K562 (cell line): ENCODE results near the gene BIRC7. TPM values are rescaled to one million over a fixed set of nuclear protein-coding genes. Genes with fewer than 3 reads are reported as not detected.

Experiments used
- ATAC-seq: fragments of 200-7000 bp; cut with Tn5 transposase; 3 replicates; pipeline ENCODE4 v1.9.1; 2020; ENCODE audit warnings: moderate library complexity
- BruUV-seq: library from RNA; stranded (reverse); fragments of 400-500 nt; replicated peaks from 2 replicates; lab custom pipeline; 2021; lab: Mats Ljungman, UMichigan
- CTCF ChIA-PET: fragments of 300-600 bp; formaldehyde crosslinking; extraction: SDS; loops from one replicate; lab custom pipeline; 2021; ENCODE audit warnings: low intra/inter-chr PET ratio; lab: Yijun Ruan, JAX
- POLR2A ChIA-PET: fragments of 300-600, 350-650 bp; sonication (Branson Sonifier 250); formaldehyde crosslinking; extraction: SDS; loops from one replicate; lab custom pipeline; 2021; ENCODE audit warnings: antibody characterized with exemption, inconsistent platforms; lab: Yijun Ruan, JAX
- DNase-seq, 4 experiments: peaks; one replicate each; pipeline versions ENCODE4 v3.0.0 to v3.0.0-alpha.2; 2011 to 2018; ENCODE audit warnings: low spot score in 3 of 4, mixed read lengths in 3 of 4; ENCODE audit errors: extremely low read depth in 1 of 4
- FAIRE-seq: peaks from 2 replicates; lab custom pipeline; 2011; peaks lifted over from hg19 to GRCh38; lab: Jason Lieb, UNC
- H2AFZ ChIP-seq: 2 replicates; pipeline ENCODE4 v1.6.0; 2011; ENCODE audit warnings: low read depth, low read length, control low read depth, inconsistent platforms
- H3K27ac ChIP-seq: fragments of 200-600 bp; 3 replicates; pipeline ENCODE4 v1.8.0; 2011; ENCODE audit warnings: low read depth, mild to moderate bottlenecking, control low read depth, inconsistent platforms, low read length, moderate library complexity, mixed read lengths; ENCODE audit errors: extremely low read depth
- H3K27me3 ChIP-seq, 2 experiments: fragments of 300-600 bp in 1 of 2; 2 replicates in 1 of 2; 3 replicates in 1 of 2; pipeline versions ENCODE4 v1.6.0 to v1.8.0; 2011; ENCODE audit warnings: inconsistent platforms in 2 of 2, low read length in 2 of 2, mild to moderate bottlenecking in 1 of 2, mixed read lengths in 1 of 2, moderate library complexity in 1 of 2; ENCODE audit not compliant: control insufficient read depth in 2 of 2, insufficient read depth in 2 of 2
- H3K36me3 ChIP-seq: fragments of 300-600 bp; 3 replicates; pipeline ENCODE4 v1.8.0; 2011; ENCODE audit warnings: mild to moderate bottlenecking, low read length, inconsistent platforms; ENCODE audit not compliant: control insufficient read depth, insufficient read depth
- H3K4me1 ChIP-seq, 2 experiments: fragments of 200-600 bp in 1 of 2; replicated peaks in 1 of 2; 2 replicates in 1 of 2; 3 replicates in 1 of 2; pipeline versions ENCODE4 v1.5.1 to v1.8.0; 2011; ENCODE audit warnings: inconsistent platforms in 2 of 2, low read length in 2 of 2, mild to moderate bottlenecking in 1 of 2, mixed read lengths in 1 of 2, moderate library complexity in 1 of 2; ENCODE audit not compliant: control insufficient read depth in 2 of 2, insufficient read depth in 2 of 2
- H3K4me2 ChIP-seq: 2 replicates; pipeline ENCODE4 v1.6.1; 2011; ENCODE audit warnings: low read length, control low read depth, inconsistent platforms, mixed read lengths; ENCODE audit not compliant: insufficient read depth
- H3K4me3 ChIP-seq: fragments of 200-600 bp; sonication (generic), shearing (Covaris generic); 2 replicates; pipeline ENCODE4 v1.5.1; 2016; ENCODE audit warnings: control low read depth, inconsistent platforms
- H3K79me2 ChIP-seq: fragments of 200-600 bp; 3 replicates; pipeline ENCODE4 v1.8.0; 2011; ENCODE audit warnings: low read length, inconsistent platforms; ENCODE audit not compliant: control insufficient read depth, insufficient read depth
- H3K9ac ChIP-seq, 2 experiments: 2 replicates each; pipeline versions ENCODE4 v1.6.0 to v1.6.1; 2011; ENCODE audit warnings: low read depth in 2 of 2, low read length in 2 of 2, control low read depth in 1 of 2, inconsistent platforms in 1 of 2, mild to moderate bottlenecking in 1 of 2, mixed read lengths in 1 of 2; ENCODE audit not compliant: insufficient read depth in 1 of 2
- H3K9me1 ChIP-seq: one replicate; pipeline ENCODE4 v1.6.0; 2011; ENCODE audit warnings: inconsistent platforms, mild to moderate bottlenecking, low read length, moderate library complexity; ENCODE audit not compliant: control insufficient read depth, insufficient read depth
- H3K9me3 ChIP-seq: replicated peaks from 2 replicates; pipeline ENCODE4 v1.5.1; 2011; ENCODE audit warnings: low read depth, low read length, inconsistent platforms; ENCODE audit not compliant: control insufficient read depth, insufficient read depth
- H4K20me1 ChIP-seq: replicated peaks from 2 replicates; pipeline ENCODE4 v1.6.1; 2011; ENCODE audit warnings: low read length, inconsistent platforms, mixed read lengths; ENCODE audit not compliant: control insufficient read depth, insufficient read depth
- FOS ChIP-seq: IDR thresholded peaks from 3 replicates; pipeline ENCODE4 v1.6.1; 2011; ENCODE audit not compliant: insufficient read length; ENCODE audit errors: extremely low read depth
- GTF2F1 ChIP-seq: IDR thresholded peaks from 2 replicates; pipeline ENCODE4 v1.6.1; 2011; ENCODE audit warnings: low read depth, low read length, improper control_type of control experiment
- POLR3A ChIP-seq: IDR thresholded peaks from 2 replicates; pipeline ENCODE4 v1.6.1; 2011; ENCODE audit warnings: borderline replicate concordance, mild to moderate bottlenecking, moderate library complexity; ENCODE audit not compliant: insufficient read length, insufficient read depth; ENCODE audit errors: extremely low read depth
- SRSF3 ChIP-seq: fragments of 200-400 bp; formaldehyde crosslinking; IDR thresholded peaks from 2 replicates; pipeline ENCODE4 v1.6.1; 2016; ENCODE audit warnings: mild to moderate bottlenecking, low read length, moderate library complexity; ENCODE audit not compliant: insufficient read depth
- ZBTB1 ChIP-seq: sonication (generic); formaldehyde crosslinking; IDR thresholded peaks from 2 replicates; pipeline ENCODE4 v1.8.1; 2023; ENCODE audit warnings: missing genetic modification reagents, low read depth, mild to moderate bottlenecking, borderline replicate concordance
- ZNF23 ChIP-seq: fragments of 250-450 bp; sonication (Bioruptor Pico); IDR thresholded peaks from 2 replicates; pipeline ENCODE4 v1.4.0; 2020; ENCODE audit warnings: mild to moderate bottlenecking
- ZNF76 ChIP-seq: fragments of 250-450 bp; sonication (Bioruptor Pico); IDR thresholded peaks from 2 replicates; pipeline ENCODE4 v1.4.0; 2020; ENCODE audit warnings: mild to moderate bottlenecking, moderate library complexity, borderline replicate concordance
- WGBS: fragments of 100-300 bp; shearing (Covaris generic); methylation state at CpG from one replicate; pipeline ENCODE4 v1.1.6; 2016; ENCODE audit warnings: low coverage, mixed read lengths; ENCODE audit not compliant: insufficient coverage; ENCODE audit errors: missing lambda C conversion rate; 5-methylcytosine and 5-hydroxymethylcytosine counted together
- in situ Hi-C: fragments of 300-500 bp; cut with MboI; formaldehyde crosslinking; loops from 4 replicates; pipeline ENCODE4 v1.15.0; 2018; ENCODE audit warnings: inconsistent platforms, mixed read lengths
- intact Hi-C: fragments of 100-400 bp; cut with micrococcal nuclease; formaldehyde crosslinking; loops from 2 replicates; pipeline ENCODE4 v1.14.2; 2022
- polyA plus RNA-seq, 8 experiments: library from polyadenylated mRNA; depleted of rRNA in 4 of 8; stranded (reverse) in 5 of 8; unstranded in 3 of 8; fragments of >200 nt; fragmentation: Nextera tagmentation in 2 of 8; fragmentation: Illumina TruSeq in 1 of 8; extraction: Ambion mirVana in 2 of 8; extraction: Trizol in 1 of 8; gene quantifications; 2 replicates each; pipeline versions ENCODE4 v1.2.1 to v1.2.3, GENCODE V29; 2011 to 2014; ENCODE audit warnings: inconsistent platforms in 1 of 8, missing spikeins in 1 of 8
- total RNA-seq, 7 experiments: library from RNA; depleted of rRNA in 6 of 7; stranded (reverse); fragments of >200 nt in 6 of 7; fragmentation: Illumina TruSeq in 2 of 7; extraction: Trizol in 2 of 7; gene quantifications; 2 replicates each; pipeline versions ENCODE4 v1.2.1 to v1.2.3, GENCODE V29; 2011 to 2021; ENCODE audit warnings: low replicate concordance in 1 of 7

Gene BIRC7
- total and polyA plus RNA-seq, 9 of the 15 experiments (the other 6 are each of a cell fraction or from before 2014, with no cell fraction given), result 0.14 to 0.19 (median 0.16) TPM; not detected in 5

- Histone ChIP-seq H3K27me3 (peaks cover 35 to 62% of the 10 kb centered on the region in 2 experiments), H3K4me2 (no peak overlapping the region), H3K4me1 (peaks cover 0 to 19% of the 10 kb centered on the region in 2 experiments; a peak in 1 of 5 replicates), H3K9me3 (no peaks in the 10 kb centered on the region), H3K27ac (no peak overlapping the region), H3K9me1 (no peaks in the 10 kb centered on the region), H3K79me2 (no peaks in the 10 kb centered on the region), H3K4me3 (no peak overlapping the region), H3K9ac (no peak overlapping the region), H3K36me3 (no peaks in the 10 kb centered on the region), H4K20me1 (no peaks in the 10 kb centered on the region), H2AFZ (no peak overlapping the region)
- 2% methylated on average over 11 of the region's 13 CpGs for WGBS
- POLR2A ChIA-PET, result interaction anchor here (0.9 kb wide), 1 partner anchor 9 kb away, joined by 4 read pairs; no protein-coding TSS in a partner anchor
- TF ChIP-seq ZNF23 (CRISPR knock-in tag), result no peak
- no peak for TF ChIP-seq POLR3A
- TF ChIP-seq FOS, result no peak
- no peak for TF ChIP-seq SRSF3
- no peak for TF ChIP-seq ZBTB1 (CRISPR knock-in tag)
- no peak for TF ChIP-seq ZNF76 (CRISPR knock-in tag)
- TF ChIP-seq GTF2F1, result no peak
- peak in 2 of 4 experiments; percentile 29 to 37 for DNase-seq
- FAIRE-seq, result no peak
- CTCF ChIA-PET, result no interaction called here
- BruUV-seq, result no TSS peak
- ATAC-seq, result no peak
- intact Hi-C loops (loop anchor here (5.0 kb wide), 1 partner anchor 63 kb away; the partner anchor contains the start of gene COL20A1), in situ Hi-C loops (no loop called here)
Measured at GRCh38 chr20:63228806-63229205, 6.9 kb upstream of the BIRC7 start.
